GM19099 (cell line): ENCODE measurements around the gene RNF150.

Source experiments
- POLR2A ChIP-seq: IDR thresholded peaks from 3 replicates; pipeline ENCODE4 v1.6.1; 2011; ENCODE audit warnings: low read depth; ENCODE audit not compliant: insufficient read length; ENCODE audit errors: extremely low read depth

The RNF150 gene

GRCh38 chr4:140901736-140902336, 231.4 kb downstream of the RNF150 start:
- no peak for TF ChIP-seq POLR2A

- TF ChIP-seq POLR2A: no peak
Measured at GRCh38 chr4:140893939-140894338, 239.3 kb downstream of the RNF150 start.

GRCh38 chr4:140888054-140888453, 245.2 kb downstream of the RNF150 start:
- no peak for TF ChIP-seq POLR2A

- TF ChIP-seq POLR2A: no peak
Measured at GRCh38 chr4:140887467-140887866, 245.8 kb downstream of the RNF150 start.

GRCh38 chr4:140884431-140885058, 248.7 kb downstream of the RNF150 start:
- TF ChIP-seq POLR2A: no peak

- TF ChIP-seq POLR2A: no peak
Measured at GRCh38 chr4:140877781-140878180, 255.5 kb downstream of the RNF150 start.

- no peak for TF ChIP-seq POLR2A
Measured at GRCh38 chr4:140876615-140877364, 256.5 kb downstream of the RNF150 start.

- no peak for TF ChIP-seq POLR2A
Measured at GRCh38 chr4:140875746-140876452, 257.4 kb downstream of the RNF150 start.

- no peak for TF ChIP-seq POLR2A
Measured at GRCh38 chr4:140874056-140874455, 259.2 kb downstream of the RNF150 start.

- no peak for TF ChIP-seq POLR2A
Measured at GRCh38 chr4:140871368-140871767, 261.9 kb downstream of the RNF150 start.

- no peak for TF ChIP-seq POLR2A
Measured at GRCh38 chr4:140870427-140870826, 262.8 kb downstream of the RNF150 start.

- no peak for TF ChIP-seq POLR2A
Measured at GRCh38 chr4:140869446-140869845, 263.8 kb downstream of the RNF150 start.

- TF ChIP-seq POLR2A: no peak
Measured at GRCh38 chr4:140867356-140867755, 265.9 kb downstream of the RNF150 start.

GRCh38 chr4:140866492-140867005, 266.7 kb downstream of the RNF150 start:
- no peak for TF ChIP-seq POLR2A
